Cardiac muscle cell (in vitro differentiated cells and primary cell): ENCODE measurements around the gene GABBR2. TPM values are rescaled to one million over a fixed set of nuclear protein-coding genes. Genes with fewer than 3 reads are reported as not detected.

Experiments
- DNase-seq, 2 donors: peaks; one replicate each; pipeline versions ENCODE4 v3.0.0 to v3.0.0-alpha.2; 2010 to 2017; ENCODE audit warnings: low read depth in 1 of 2, low spot score in 1 of 2
- H3K27ac ChIP-seq: fragments of 200-600 bp; sonication (generic); 2 replicates; pipeline ENCODE4 v1.5.1; 2016
- H3K27me3 ChIP-seq: fragments of 200-600 bp; sonication (generic); 2 replicates; pipeline ENCODE4 v1.6.0; 2016; ENCODE audit warnings: control low read depth
- H3K36me3 ChIP-seq: fragments of 200-600 bp; sonication (generic); 2 replicates; pipeline ENCODE4 v1.5.1; 2016; ENCODE audit warnings: control low read depth
- H3K4me1 ChIP-seq: fragments of 200-600 bp; sonication (generic); 2 replicates; pipeline ENCODE4 v1.8.1; 2017; ENCODE audit warnings: low read depth, mild to moderate bottlenecking, mixed run types
- H3K4me3 ChIP-seq: fragments of 200-600 bp; sonication (generic); 2 replicates; pipeline ENCODE4 v1.5.1; 2016; ENCODE audit warnings: mild to moderate bottlenecking
- H3K9me3 ChIP-seq: fragments of 200-600 bp; sonication (generic); 2 replicates; pipeline ENCODE4 v1.5.1; 2017; ENCODE audit warnings: low read depth, mild to moderate bottlenecking, control low read depth
- polyA plus RNA-seq: library from polyadenylated mRNA; unstranded; fragments of >200 nt; fragmentation: Nextera tagmentation; extraction: Ambion mirVana; gene quantifications from 2 replicates; pipeline ENCODE4 v1.2.1, GENCODE V29; 2016
- total RNA-seq: library from RNA; depleted of rRNA; stranded (reverse); fragments of >200 nt; gene quantifications from 2 replicates; pipeline ENCODE4 v1.2.3, GENCODE V29; 2016
- TF ChIP-seq, protein P1 (sequence below): IDR thresholded peaks from 2 replicates; pipeline ENCODE4 v1.5.1; 2012; ENCODE audit warnings: low read depth, mild to moderate bottlenecking, low read length

Gene GABBR2
- total and polyA plus RNA-seq, 2 experiments from 2014 or later = 0.06 TPM; not detected in 1

DNA sequence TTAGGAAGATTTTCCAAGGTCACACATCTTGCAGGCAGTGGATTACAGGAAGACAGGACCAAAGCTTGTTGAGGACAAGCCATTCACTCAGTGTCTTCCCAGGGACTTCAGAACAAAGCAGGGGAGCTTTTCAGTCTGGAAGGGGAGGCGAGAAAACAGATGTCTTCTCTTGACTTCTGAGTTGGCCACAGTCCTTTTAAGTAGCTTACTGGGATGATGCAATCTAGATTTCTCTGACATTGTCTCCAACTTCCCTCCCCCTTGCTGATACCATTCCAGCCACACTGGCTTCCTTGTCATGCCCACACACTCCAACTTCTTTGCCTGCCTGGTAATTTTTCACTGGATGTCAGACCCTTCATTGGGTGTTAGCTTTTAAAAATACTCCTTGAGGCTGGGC is 279.1 kb downstream of the GABBR2 start:
- Histone ChIP-seq H3K36me3 (no peaks in the 10 kb centered on the region), H3K4me1 (no peaks in the 10 kb centered on the region), H3K9me3 (no peaks in the 10 kb centered on the region), H3K4me3 (no peak overlapping the region), H3K27me3 (no peaks in the 10 kb centered on the region), H3K27ac (no peak overlapping the region)
- peak in 1 of 2 donors; percentile 87 for DNase-seq
- TF ChIP-seq, protein P1, sequence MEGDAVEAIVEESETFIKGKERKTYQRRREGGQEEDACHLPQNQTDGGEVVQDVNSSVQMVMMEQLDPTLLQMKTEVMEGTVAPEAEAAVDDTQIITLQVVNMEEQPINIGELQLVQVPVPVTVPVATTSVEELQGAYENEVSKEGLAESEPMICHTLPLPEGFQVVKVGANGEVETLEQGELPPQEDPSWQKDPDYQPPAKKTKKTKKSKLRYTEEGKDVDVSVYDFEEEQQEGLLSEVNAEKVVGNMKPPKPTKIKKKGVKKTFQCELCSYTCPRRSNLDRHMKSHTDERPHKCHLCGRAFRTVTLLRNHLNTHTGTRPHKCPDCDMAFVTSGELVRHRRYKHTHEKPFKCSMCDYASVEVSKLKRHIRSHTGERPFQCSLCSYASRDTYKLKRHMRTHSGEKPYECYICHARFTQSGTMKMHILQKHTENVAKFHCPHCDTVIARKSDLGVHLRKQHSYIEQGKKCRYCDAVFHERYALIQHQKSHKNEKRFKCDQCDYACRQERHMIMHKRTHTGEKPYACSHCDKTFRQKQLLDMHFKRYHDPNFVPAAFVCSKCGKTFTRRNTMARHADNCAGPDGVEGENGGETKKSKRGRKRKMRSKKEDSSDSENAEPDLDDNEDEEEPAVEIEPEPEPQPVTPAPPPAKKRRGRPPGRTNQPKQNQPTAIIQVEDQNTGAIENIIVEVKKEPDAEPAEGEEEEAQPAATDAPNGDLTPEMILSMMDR = no peak

DNA sequence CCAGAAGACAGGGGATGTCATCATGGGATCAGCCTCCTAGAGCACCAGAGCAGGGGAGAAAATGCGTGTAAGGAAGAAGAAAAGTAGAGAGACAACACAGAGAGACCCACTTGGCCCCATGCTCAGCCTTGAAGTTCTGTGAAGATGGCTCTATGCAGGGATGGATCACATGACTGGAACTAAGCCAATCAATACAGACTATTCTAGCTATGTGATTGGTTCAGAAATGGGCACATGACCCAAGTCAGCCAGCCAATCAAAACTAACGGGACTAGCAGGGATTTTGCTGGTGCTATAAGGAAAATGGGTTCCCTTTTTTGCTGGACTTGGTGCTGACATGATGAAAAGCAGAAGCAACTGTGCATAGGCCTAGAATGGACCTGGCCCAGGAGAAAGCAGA is 280.3 kb downstream of the GABBR2 start:
- Histone ChIP-seq H3K27me3 (no peaks in the 10 kb centered on the region), H3K27ac (no peak overlapping the region), H3K4me3 (no peak overlapping the region), H3K36me3 (no peaks in the 10 kb centered on the region), H3K4me1 (no peaks in the 10 kb centered on the region), H3K9me3 (no peaks in the 10 kb centered on the region)
- no peak for DNase-seq
- TF ChIP-seq, protein P1 = no peak

DNA sequence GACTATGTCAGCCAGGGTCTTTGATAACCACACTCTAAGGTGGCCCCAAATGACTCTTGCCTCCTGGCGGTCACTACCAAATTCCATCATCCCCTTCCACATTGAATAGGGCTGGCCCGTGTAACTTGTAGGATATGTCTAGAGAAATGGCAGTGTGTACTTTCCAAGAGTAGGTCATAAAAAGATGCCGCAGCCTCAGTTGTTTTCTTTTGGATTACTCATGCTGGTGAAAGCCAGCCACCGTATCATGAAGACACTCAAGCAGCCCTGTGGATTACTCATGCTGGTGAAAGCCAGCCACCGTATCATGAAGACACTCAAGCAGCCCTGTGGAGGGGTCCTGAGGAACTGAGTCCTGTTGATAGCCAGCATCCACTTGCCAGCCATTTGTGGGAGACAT is 281.2 kb downstream of the GABBR2 start:
- H3K4me3 ChIP-seq = no peak overlapping the region
- H3K27ac ChIP-seq = no peak overlapping the region
- no peaks in the 10 kb centered on the region for H3K4me1 ChIP-seq
- TF ChIP-seq, protein P1 = no peak
- no peaks in the 10 kb centered on the region for H3K36me3 ChIP-seq
- no peaks in the 10 kb centered on the region for H3K9me3 ChIP-seq
- peak in 1 of 2 donors; percentile 15 for DNase-seq
- no peaks in the 10 kb centered on the region for H3K27me3 ChIP-seq

DNA sequence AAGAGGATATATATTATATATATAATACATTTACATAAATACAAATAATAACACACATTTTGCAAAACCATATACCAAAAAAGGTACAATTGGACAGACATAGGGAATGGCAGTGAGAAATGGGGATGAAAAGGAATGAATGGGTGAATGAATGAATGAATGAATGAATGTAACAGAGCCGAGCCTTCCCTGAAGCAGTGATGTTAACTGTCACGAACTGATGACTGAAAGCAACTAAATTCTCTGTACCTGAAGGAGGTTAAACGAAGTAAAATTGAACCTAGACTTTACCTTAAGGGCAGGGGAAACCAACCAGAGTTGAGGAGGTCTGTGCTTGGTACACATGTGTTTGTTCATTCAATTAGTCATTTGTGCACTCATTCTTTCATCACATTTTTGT is 283.7 kb downstream of the GABBR2 start:
- Histone ChIP-seq H3K4me1 (no peaks in the 10 kb centered on the region), H3K4me3 (no peak overlapping the region), H3K36me3 (no peaks in the 10 kb centered on the region), H3K27ac (no peak overlapping the region), H3K9me3 (no peaks in the 10 kb centered on the region), H3K27me3 (no peaks in the 10 kb centered on the region)
- no peak for DNase-seq
- TF ChIP-seq, protein P1 = no peak

DNA sequence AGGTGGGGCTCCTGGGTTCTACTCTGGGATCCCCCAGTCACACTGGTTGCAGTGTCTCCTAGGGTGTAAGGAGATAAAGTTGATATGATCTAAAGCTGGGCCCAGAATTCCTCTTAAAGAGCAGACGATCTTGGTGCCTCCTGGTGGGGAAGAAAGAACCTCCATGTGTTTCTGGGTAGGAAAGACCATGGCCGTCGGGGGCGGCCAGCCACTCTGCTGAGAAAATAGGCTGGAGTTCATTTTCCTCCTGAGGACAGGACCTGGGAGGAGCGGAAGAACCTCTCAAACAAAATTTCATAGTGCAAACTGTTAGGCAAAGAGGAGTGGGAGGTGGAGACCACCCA is 289.5 kb downstream of the GABBR2 start:
- Histone ChIP-seq H3K27me3 (no peaks in the 10 kb centered on the region), H3K4me1 (no peaks in the 10 kb centered on the region), H3K27ac (no peak overlapping the region), H3K36me3 (no peaks in the 10 kb centered on the region), H3K4me3 (no peak overlapping the region), H3K9me3 (no peaks in the 10 kb centered on the region)
- no peak for DNase-seq
- TF ChIP-seq, protein P1 = no peak
